ENCODE results near the gene MFSD12. TPM values are rescaled to one million over a fixed set of nuclear protein-coding genes. Genes with fewer than 3 reads are reported as not detected.

MFSD12 gene
- polyA plus RNA-seq, result 33.7 TPM
- long read RNA-seq, donor 1, transcript MFSD12-204 (1 exons, 1,769 nt), result major isoform, 5 of 31 reads
- long read RNA-seq, donor 1, partial matches to known transcripts, result 13 of 31 reads
- long read RNA-seq, donor 1, other reads (novel, unspliced or antisense), result 10 of 31 reads
- long read RNA-seq, donor 2, transcript MFSD12-204 (1 exons, 1,769 nt), result major isoform, 17 of 25 reads
- long read RNA-seq, donor 2, transcript MFSD12-201 (10 exons, 2,124 nt), result minor isoform, 5 of 25 reads
- long read RNA-seq, donor 2, partial matches to known transcripts, result 0 of 25 reads
- long read RNA-seq, donor 2, other reads (novel, unspliced or antisense), result 0 of 25 reads
- long read RNA-seq, donor 3, result 0 reads
- long read RNA-seq, donor 4, partial matches to known transcripts, result 0 of 3 reads
- long read RNA-seq, donor 4, other reads (novel, unspliced or antisense), result 0 of 3 reads
- long read RNA-seq, donor 5, partial matches to known transcripts, result 0 of 7 reads
- long read RNA-seq, donor 5, other reads (novel, unspliced or antisense), result 0 of 7 reads
- long read RNA-seq, donor 6, transcript MFSD12-204 (1 exons, 1,769 nt), result major isoform, 23 of 163 reads
- long read RNA-seq, donor 6, partial matches to known transcripts, result 137 of 163 reads
- long read RNA-seq, donor 6, other reads (novel, unspliced or antisense), result 0 of 163 reads
- long read RNA-seq, donor 7, transcript MFSD12-204 (1 exons, 1,769 nt), result major isoform, 12 of 14 reads
- long read RNA-seq, donor 7, partial matches to known transcripts, result 0 of 14 reads
- long read RNA-seq, donor 7, other reads (novel, unspliced or antisense), result 0 of 14 reads
- long read RNA-seq, donor 8, transcript MFSD12-204 (1 exons, 1,769 nt), result major isoform, 25 of 30 reads
- long read RNA-seq, donor 8, partial matches to known transcripts, result 0 of 30 reads
- long read RNA-seq, donor 8, other reads (novel, unspliced or antisense), result 0 of 30 reads
- long read RNA-seq, donor 9, transcript MFSD12-204 (1 exons, 1,769 nt), result major isoform, 6 of 12 reads
- long read RNA-seq, donor 9, partial matches to known transcripts, result 0 of 12 reads
- long read RNA-seq, donor 9, other reads (novel, unspliced or antisense), result 0 of 12 reads
- long read RNA-seq, donor 10, transcript MFSD12-204 (1 exons, 1,769 nt), result major isoform, 11 of 16 reads
- long read RNA-seq, donor 10, partial matches to known transcripts, result 0 of 16 reads
- long read RNA-seq, donor 10, other reads (novel, unspliced or antisense), result 0 of 16 reads
- long read RNA-seq, donor 11, transcript MFSD12-204 (1 exons, 1,769 nt), result major isoform, 9 of 12 reads
- long read RNA-seq, donor 11, partial matches to known transcripts, result 0 of 12 reads
- long read RNA-seq, donor 11, other reads (novel, unspliced or antisense), result 0 of 12 reads

DNA sequence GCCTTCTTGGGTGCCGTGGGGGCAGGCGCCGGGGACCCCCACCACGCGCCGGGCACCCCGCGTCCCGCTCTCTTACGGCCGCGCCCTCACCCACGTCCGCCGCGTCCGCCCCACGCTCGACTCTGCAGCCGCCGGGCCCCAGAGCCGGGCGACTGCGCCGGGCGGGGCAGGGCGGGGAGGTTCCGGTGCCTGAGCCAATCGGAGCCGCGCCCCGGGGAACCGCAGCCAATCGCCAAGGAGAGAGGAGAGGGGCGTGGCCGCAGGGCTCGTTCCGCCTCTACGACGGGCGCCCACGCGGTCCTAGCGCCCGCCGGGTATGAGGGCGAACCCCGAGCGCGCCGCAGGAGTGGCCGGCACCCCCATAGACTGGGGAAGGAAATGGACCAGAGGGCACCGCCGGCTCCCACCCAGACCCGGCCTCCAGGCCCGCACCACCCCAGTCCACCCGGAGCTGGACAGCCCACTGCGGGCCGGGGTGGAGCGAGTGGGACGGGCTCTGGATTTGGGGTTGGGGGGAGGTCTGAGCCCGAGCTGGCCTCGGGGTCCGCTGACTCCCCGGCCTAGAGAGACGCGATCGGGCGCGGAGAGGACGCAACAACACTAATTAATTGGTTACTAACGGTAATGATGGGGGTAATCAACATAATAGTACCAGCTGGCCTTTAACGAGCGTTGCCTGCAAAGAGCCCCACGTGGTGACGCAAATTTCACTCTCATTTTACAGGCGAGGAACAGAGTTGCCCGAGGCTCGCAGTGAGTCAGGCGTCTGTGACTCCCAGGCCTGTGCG is at the start of gene MFSD12:
MFSD12 (minus strand) TSS at position 126 of the 788 bp plus-strand sequence. CDS start 183 bp downstream, outside the sequence.
- no peaks in the 10 kb centered on the region for H3K9me3 ChIP-seq (ENCODE audit: control insufficient read depth, low read depth, low read length)
- peak; percentile 88 to 94 for DNase-seq
- H3K4me3 ChIP-seq (ENCODE audit: low read length), result peak within 1 kb of the TSS; percentile 67
- peak within 1 kb of the TSS; percentile 1 for H3K27ac ChIP-seq (ENCODE audit: low read length)
- H3K27me3 ChIP-seq (ENCODE audit: control insufficient read depth, insufficient read depth, low read length), result no peaks in the 10 kb centered on the region
- no peaks in the 10 kb centered on the region for H3K36me3 ChIP-seq (ENCODE audit: control insufficient read depth, insufficient read depth, low read length)
- peaks cover 6% of the 10 kb centered on the region for H3K4me1 ChIP-seq (ENCODE audit: control insufficient read depth, insufficient read depth, low read length)
- WGBS (ENCODE audit: insufficient coverage, low lambda C conversion rate), result no CpG with 5 or more reads among the region's 81 CpGs

GRCh38 chr19:3606690-3607289 is 49.4 kb upstream of the MFSD12 start, which contains the start of gene TBXA2R:
TSS of gene TBXA2R (minus strand) at chr19:3606875. CDS start at chr19:3600634, 6,241 bp downstream.
- peaks cover 10% of the 10 kb centered on the region for H3K36me3 ChIP-seq (ENCODE audit: control insufficient read depth, insufficient read depth, low read length)
- no CpG with 5 or more reads among the region's 46 CpGs for WGBS (ENCODE audit: insufficient coverage, low lambda C conversion rate)
- H3K27ac ChIP-seq (ENCODE audit: low read length), result peak within 1 kb of the TSS; percentile 23
- H3K9me3 ChIP-seq (ENCODE audit: control insufficient read depth, low read depth, low read length), result peaks cover 15% of the 10 kb centered on the region
- DNase-seq, result no peak
- H3K27me3 ChIP-seq (ENCODE audit: control insufficient read depth, insufficient read depth, low read length), result peaks cover 29% of the 10 kb centered on the region
- peak within 1 kb of the TSS; percentile 23 for H3K4me3 ChIP-seq (ENCODE audit: low read length)
- peaks cover 11% of the 10 kb centered on the region for H3K4me1 ChIP-seq (ENCODE audit: control insufficient read depth, insufficient read depth, low read length)

- Histone ChIP-seq H3K9me3 (ENCODE audit: control insufficient read depth, low read depth, low read length) (peaks cover 9% of the 10 kb centered on the region), H3K27me3 (ENCODE audit: control insufficient read depth, insufficient read depth, low read length) (peaks cover 29% of the 10 kb centered on the region), H3K27ac (ENCODE audit: low read length) (no peak overlapping the region), H3K4me3 (ENCODE audit: low read length) (peak overlapping the region; percentile 10), H3K4me1 (ENCODE audit: control insufficient read depth, insufficient read depth, low read length) (peaks cover 11% of the 10 kb centered on the region), H3K36me3 (ENCODE audit: control insufficient read depth, insufficient read depth, low read length) (peaks cover 4% of the 10 kb centered on the region)
- DNase-seq, result no peak
- no CpG with 5 or more reads among the region's 35 CpGs for WGBS (ENCODE audit: insufficient coverage, low lambda C conversion rate)
Observed at GRCh38 chr19:3606174-3606689, 48.8 kb upstream of the MFSD12 start.

GRCh38 chr19:3605770-3606169 is 48.4 kb upstream of the MFSD12 start:
- DNase-seq, result no peak
- Histone ChIP-seq H3K27ac (ENCODE audit: low read length) (no peak overlapping the region), H3K4me3 (ENCODE audit: low read length) (no peak overlapping the region), H3K27me3 (ENCODE audit: control insufficient read depth, insufficient read depth, low read length) (peaks cover 29% of the 10 kb centered on the region), H3K9me3 (ENCODE audit: control insufficient read depth, low read depth, low read length) (peaks cover 9% of the 10 kb centered on the region), H3K36me3 (ENCODE audit: control insufficient read depth, insufficient read depth, low read length) (no peaks in the 10 kb centered on the region), H3K4me1 (ENCODE audit: control insufficient read depth, insufficient read depth, low read length) (peaks cover 11% of the 10 kb centered on the region)
- no CpG with 5 or more reads among the region's 5 CpGs for WGBS (ENCODE audit: insufficient coverage, low lambda C conversion rate)

DNA sequence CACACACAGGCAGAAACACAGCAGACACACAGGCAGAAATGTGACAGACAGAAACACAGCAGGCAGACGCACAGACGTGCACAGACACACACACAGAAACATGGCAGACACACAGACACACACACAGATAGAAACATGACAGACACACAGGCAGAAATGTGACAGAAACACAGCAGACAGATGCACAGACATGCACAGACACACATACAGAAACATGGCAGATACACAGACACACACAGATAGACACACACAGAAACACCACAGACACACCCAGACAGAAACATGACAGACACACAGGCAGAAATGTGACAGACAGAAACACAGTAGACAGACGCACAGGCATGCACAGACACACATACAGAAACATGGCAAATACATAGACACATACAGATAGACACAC is 48.0 kb upstream of the MFSD12 start:
- DNase-seq, result no peak
- Histone ChIP-seq H3K9me3 (ENCODE audit: control insufficient read depth, low read depth, low read length) (peaks cover 10% of the 10 kb centered on the region), H3K27me3 (ENCODE audit: control insufficient read depth, insufficient read depth, low read length) (peaks cover 29% of the 10 kb centered on the region), H3K27ac (ENCODE audit: low read length) (no peak overlapping the region), H3K4me1 (ENCODE audit: control insufficient read depth, insufficient read depth, low read length) (peaks cover 11% of the 10 kb centered on the region), H3K4me3 (ENCODE audit: low read length) (no peak overlapping the region), H3K36me3 (ENCODE audit: control insufficient read depth, insufficient read depth, low read length) (no peaks in the 10 kb centered on the region)
- no CpG with 5 or more reads among the region's 3 CpGs for WGBS (ENCODE audit: insufficient coverage, low lambda C conversion rate)

DNA sequence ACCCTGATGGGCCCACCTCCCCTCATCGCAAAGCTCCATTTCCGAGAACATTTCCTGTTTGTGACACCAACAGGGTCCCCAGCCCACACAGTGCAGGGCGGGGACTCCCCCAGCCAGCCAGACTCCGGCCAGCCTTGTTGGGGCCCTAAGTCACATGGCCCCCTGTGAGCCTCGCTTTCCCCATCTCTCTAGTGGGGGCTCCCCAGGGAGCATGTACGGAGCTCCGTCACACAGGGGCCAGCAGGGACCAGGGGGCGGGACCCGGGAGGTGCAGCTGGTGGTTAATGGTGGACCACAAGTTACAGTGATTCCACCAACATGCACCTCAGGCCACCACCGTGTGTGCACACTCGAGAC is 47.6 kb upstream of the MFSD12 start:
- H3K27me3 ChIP-seq (ENCODE audit: control insufficient read depth, insufficient read depth, low read length), result peaks cover 29% of the 10 kb centered on the region
- no peak overlapping the region for H3K27ac ChIP-seq (ENCODE audit: low read length)
- DNase-seq, result no peak
- WGBS (ENCODE audit: insufficient coverage, low lambda C conversion rate), result no CpG with 5 or more reads among the region's 11 CpGs
- no peak overlapping the region for H3K4me3 ChIP-seq (ENCODE audit: low read length)
- peaks cover 13% of the 10 kb centered on the region for H3K9me3 ChIP-seq (ENCODE audit: control insufficient read depth, low read depth, low read length)
- H3K36me3 ChIP-seq (ENCODE audit: control insufficient read depth, insufficient read depth, low read length), result no peaks in the 10 kb centered on the region
- peaks cover 11% of the 10 kb centered on the region for H3K4me1 ChIP-seq (ENCODE audit: control insufficient read depth, insufficient read depth, low read length)

DNA sequence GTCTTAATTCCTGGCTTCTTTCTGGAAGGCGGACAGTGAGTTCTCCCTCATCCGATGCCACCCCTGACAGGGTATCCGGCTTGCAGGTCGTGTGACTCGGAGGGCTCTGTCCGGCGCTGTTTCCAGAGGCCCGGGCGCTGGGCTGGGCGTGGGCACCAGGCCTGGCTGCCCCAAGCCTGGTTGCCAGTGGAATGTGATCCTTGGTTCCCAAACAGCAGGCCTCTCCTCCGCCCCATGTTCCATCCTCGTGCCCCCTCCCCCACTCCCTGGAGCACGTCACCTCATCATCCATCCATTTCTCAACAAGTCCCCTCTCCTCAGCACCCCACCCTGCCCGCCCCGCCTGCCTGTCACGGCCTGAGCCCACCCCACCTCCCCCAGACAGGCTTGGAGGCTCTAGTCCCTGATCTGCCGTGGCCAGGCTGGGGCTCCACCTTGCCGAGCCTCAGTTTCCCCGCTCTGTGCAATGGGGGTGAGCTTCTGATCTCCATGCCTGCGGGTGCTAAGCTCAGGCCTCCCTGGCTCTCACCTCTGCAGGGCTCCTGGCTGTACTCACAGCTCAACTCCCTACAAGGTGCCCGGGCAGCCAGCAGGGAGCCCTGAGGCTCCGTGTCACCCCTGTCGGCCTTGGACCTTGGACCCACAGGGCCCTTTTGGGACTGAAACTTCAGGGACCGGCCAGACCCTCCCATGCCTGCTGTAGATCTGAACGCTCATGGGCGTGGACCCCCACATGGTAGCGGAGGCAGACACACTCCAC is 47.0 kb upstream of the MFSD12 start:
- no peak overlapping the region for H3K4me3 ChIP-seq (ENCODE audit: low read length)
- H3K27ac ChIP-seq (ENCODE audit: low read length), result no peak overlapping the region
- peaks cover 11% of the 10 kb centered on the region for H3K4me1 ChIP-seq (ENCODE audit: control insufficient read depth, insufficient read depth, low read length)
- peaks cover 12% of the 10 kb centered on the region for H3K9me3 ChIP-seq (ENCODE audit: control insufficient read depth, low read depth, low read length)
- H3K36me3 ChIP-seq (ENCODE audit: control insufficient read depth, insufficient read depth, low read length), result no peaks in the 10 kb centered on the region
- peaks cover 29% of the 10 kb centered on the region for H3K27me3 ChIP-seq (ENCODE audit: control insufficient read depth, insufficient read depth, low read length)
- WGBS (ENCODE audit: insufficient coverage, low lambda C conversion rate), result no CpG with 5 or more reads among the region's 27 CpGs
- DNase-seq, result no peak

- Histone ChIP-seq H3K4me3 (ENCODE audit: low read length) (no peak overlapping the region), H3K36me3 (ENCODE audit: control insufficient read depth, insufficient read depth, low read length) (no peaks in the 10 kb centered on the region), H3K9me3 (ENCODE audit: control insufficient read depth, low read depth, low read length) (peaks cover 12% of the 10 kb centered on the region), H3K4me1 (ENCODE audit: control insufficient read depth, insufficient read depth, low read length) (peaks cover 11% of the 10 kb centered on the region), H3K27me3 (ENCODE audit: control insufficient read depth, insufficient read depth, low read length) (peaks cover 29% of the 10 kb centered on the region), H3K27ac (ENCODE audit: low read length) (no peak overlapping the region)
- no peak for DNase-seq
- WGBS (ENCODE audit: insufficient coverage, low lambda C conversion rate), result no CpG with 5 or more reads among the region's 23 CpGs
Observed at GRCh38 chr19:3603121-3603811, 45.9 kb upstream of the MFSD12 start.

Measured in large intestine (tissue), 12 donors.